GM10266 (cell line): ENCODE measurements around the gene EHD3.

ENCODE experiments used
- DNase-seq: peaks from one replicate; pipeline ENCODE4 v3.0.0; 2012; ENCODE audit errors: extremely low spot score
- CTCF ChIP-seq: IDR thresholded peaks from 2 replicates; pipeline ENCODE4 v1.5.1; 2012; ENCODE audit warnings: mild to moderate bottlenecking, low read depth; ENCODE audit not compliant: control insufficient read depth, insufficient read depth; ENCODE audit errors: missing control alignments

The EHD3 gene

GRCh38 chr2:31235504-31235902 lies 1.6 kb downstream of the EHD3 start:
- DNase-seq = no peak
- TF ChIP-seq CTCF = no peak

- no peak for TF ChIP-seq CTCF
- DNase-seq = no peak
Measured at GRCh38 chr2:31236433-31237205, 2.7 kb downstream of the EHD3 start.

- no peak for DNase-seq
- TF ChIP-seq CTCF = no peak
Measured at GRCh38 chr2:31237348-31238017, 3.5 kb downstream of the EHD3 start.

GRCh38 chr2:31238126-31238905 lies 4.4 kb downstream of the EHD3 start:
- TF ChIP-seq CTCF = no peak
- no peak for DNase-seq

GRCh38 chr2:31238906-31239592 lies 5.1 kb downstream of the EHD3 start:
- DNase-seq = no peak
- no peak for TF ChIP-seq CTCF

- no peak for DNase-seq
Measured at GRCh38 chr2:31239593-31240177, 5.7 kb downstream of the EHD3 start.

More at GRCh38 chr2:31239593-31240177, 5.7 kb downstream of the EHD3 start:
- TF ChIP-seq CTCF = no peak
